WERI-Rb-1 (cell line): ENCODE data around the gene NCS1.
A peak's percentile ranks its signal among the peaks of the same experiment; 100 is the strongest.
"Not testable (repeated sequence)": the region's sequence is repeated elsewhere in the genome, so short reads cannot be mapped to it uniquely, and the experiment has no call there.

Experiments
- DNase-seq: peaks from one replicate; pipeline ENCODE4 v3.0.0-alpha.2; 2020
- H3K27ac ChIP-seq: fragments of 250-450 bp; sonication (Bioruptor Pico); 2 replicates; pipeline ENCODE4 v1.5.1; 2020; ENCODE audit warnings: mild to moderate bottlenecking, moderate library complexity
- H3K27me3 ChIP-seq: fragments of 250-450 bp; sonication (Bioruptor Pico); 2 replicates; pipeline ENCODE4 v1.5.1; 2021; ENCODE audit warnings: mild to moderate bottlenecking, low read depth, moderate library complexity; ENCODE audit not compliant: insufficient read depth, severe bottlenecking
- H3K36me3 ChIP-seq: fragments of 250-450 bp; sonication (Bioruptor Pico); 2 replicates; pipeline ENCODE4 v1.5.1; 2020; ENCODE audit warnings: mild to moderate bottlenecking, moderate library complexity
- H3K4me3 ChIP-seq: 2 replicates; pipeline ENCODE4 v1.5.1; 2011; ENCODE audit warnings: low read depth, mild to moderate bottlenecking, control low read depth, low read length
- H3K9me3 ChIP-seq: fragments of 250-450 bp; sonication (Bioruptor Pico); 2 replicates; pipeline ENCODE4 v1.5.1; 2021; ENCODE audit warnings: mild to moderate bottlenecking, moderate library complexity; ENCODE audit not compliant: severe bottlenecking
- TF ChIP-seq, protein P1 (sequence below): IDR thresholded peaks from 2 replicates; pipeline ENCODE4 v1.5.1; 2011; ENCODE audit warnings: low read depth, mild to moderate bottlenecking, control low read depth, inconsistent platforms, low read length

The NCS1 gene

DNA sequence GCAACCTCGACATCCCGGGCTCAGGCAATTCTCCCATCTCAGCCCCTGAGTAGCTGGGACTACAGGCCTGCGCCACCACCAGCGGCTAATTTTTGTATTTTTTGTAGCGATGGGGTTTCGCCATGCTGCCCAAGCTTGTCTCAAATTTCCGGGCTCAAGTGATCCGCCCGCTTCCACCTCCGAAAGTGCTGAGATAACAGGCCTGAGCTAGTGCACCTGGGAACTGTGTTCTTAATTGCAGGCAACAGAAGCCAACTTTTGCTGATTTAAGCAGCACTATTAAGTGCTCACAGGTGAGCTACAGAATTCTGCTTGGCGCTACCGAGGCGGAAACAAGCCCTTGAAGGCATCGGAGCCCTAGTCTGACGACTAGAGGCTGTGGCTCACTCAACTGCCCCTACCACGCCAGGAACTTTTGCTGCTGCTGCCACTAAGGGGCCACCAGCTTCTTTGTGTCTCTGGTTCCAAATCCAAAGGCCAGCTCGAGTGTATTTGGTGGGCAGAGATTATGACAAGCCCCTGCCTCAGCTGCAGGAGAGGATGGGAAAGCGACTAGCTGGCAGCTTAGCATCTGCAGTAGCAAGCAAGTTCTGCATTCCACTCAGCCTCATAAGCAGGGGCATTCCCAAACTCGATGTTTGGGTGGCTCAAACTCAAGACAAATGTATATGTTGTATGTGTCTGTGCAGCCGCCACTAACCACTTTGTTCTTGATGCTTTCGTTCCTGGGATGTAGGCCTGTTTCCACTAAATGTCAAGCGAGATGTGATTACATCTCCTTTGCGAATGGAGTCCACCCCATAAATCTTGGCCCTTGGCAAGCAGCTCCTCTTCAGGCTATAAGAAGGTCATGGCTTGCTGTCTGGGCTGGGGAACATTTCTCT lies 82.8 kb downstream of the NCS1 start:
- no peak overlapping the region for H3K4me3 ChIP-seq
- DNase-seq: no peak
- H3K27me3 ChIP-seq: no peaks in the 10 kb centered on the region
- TF ChIP-seq, protein P1, sequence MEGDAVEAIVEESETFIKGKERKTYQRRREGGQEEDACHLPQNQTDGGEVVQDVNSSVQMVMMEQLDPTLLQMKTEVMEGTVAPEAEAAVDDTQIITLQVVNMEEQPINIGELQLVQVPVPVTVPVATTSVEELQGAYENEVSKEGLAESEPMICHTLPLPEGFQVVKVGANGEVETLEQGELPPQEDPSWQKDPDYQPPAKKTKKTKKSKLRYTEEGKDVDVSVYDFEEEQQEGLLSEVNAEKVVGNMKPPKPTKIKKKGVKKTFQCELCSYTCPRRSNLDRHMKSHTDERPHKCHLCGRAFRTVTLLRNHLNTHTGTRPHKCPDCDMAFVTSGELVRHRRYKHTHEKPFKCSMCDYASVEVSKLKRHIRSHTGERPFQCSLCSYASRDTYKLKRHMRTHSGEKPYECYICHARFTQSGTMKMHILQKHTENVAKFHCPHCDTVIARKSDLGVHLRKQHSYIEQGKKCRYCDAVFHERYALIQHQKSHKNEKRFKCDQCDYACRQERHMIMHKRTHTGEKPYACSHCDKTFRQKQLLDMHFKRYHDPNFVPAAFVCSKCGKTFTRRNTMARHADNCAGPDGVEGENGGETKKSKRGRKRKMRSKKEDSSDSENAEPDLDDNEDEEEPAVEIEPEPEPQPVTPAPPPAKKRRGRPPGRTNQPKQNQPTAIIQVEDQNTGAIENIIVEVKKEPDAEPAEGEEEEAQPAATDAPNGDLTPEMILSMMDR: no peak
- H3K36me3 ChIP-seq: no peaks in the 10 kb centered on the region
- no peaks in the 10 kb centered on the region for H3K9me3 ChIP-seq
- H3K27ac ChIP-seq: no peak overlapping the region

DNA sequence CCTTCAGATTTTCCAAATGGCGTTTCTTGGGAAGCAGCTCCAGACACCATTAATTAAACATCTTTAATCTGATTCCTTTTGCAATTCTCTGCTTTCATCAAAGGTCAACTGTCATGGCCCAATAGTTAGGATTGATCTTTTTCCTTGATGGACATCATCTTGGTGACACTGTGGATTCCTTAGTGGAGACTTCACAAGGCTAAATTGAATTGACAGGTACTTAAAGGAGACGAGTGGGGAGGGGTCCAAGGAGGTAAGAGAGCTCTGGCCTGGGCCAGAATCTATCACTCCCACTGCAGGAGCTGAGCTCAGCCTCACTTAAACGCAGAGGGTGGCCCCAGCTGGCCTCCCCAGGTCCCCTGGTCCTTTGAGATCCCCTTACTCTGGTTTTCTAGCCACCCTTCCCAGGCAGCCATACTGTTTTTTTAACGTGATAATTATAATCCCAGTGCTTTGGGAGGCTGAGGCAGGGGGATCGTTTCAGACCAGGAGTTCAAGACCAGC lies 83.5 kb downstream of the NCS1 start:
- no peaks in the 10 kb centered on the region for H3K27me3 ChIP-seq
- TF ChIP-seq, protein P1: no peak
- no peak for DNase-seq
- H3K9me3 ChIP-seq: no peaks in the 10 kb centered on the region
- H3K36me3 ChIP-seq: no peaks in the 10 kb centered on the region
- no peak overlapping the region for H3K27ac ChIP-seq
- H3K4me3 ChIP-seq: no peak overlapping the region

GRCh38 chr9:130256644-130257043 lies 84.4 kb downstream of the NCS1 start:
- Histone ChIP-seq H3K27ac (no peak overlapping the region), H3K4me3 (no peak overlapping the region), H3K9me3 (no peaks in the 10 kb centered on the region), H3K27me3 (no peaks in the 10 kb centered on the region), H3K36me3 (no peaks in the 10 kb centered on the region)
- TF ChIP-seq, protein P1: no peak
- DNase-seq: no peak

DNA sequence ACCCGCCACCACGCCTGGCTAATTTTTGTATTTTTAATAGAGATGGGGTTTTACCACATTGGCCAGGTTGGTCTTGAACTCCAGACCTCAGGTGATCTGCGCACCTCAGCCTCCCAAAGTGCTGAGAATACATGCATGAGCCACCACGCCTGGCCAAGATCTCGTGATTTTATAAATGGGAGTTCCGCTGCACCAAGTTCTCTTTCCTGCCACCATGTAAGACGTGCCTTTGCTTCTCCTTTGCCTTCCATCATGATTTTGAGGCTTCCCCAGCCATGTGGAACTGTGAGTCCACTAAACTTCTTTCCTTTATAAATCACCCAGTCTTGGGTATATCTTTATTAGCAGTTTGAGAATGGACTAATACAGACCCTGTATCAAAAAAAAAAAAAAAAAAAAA lies 85.9 kb downstream of the NCS1 start:
- not testable (repeated sequence) for H3K9me3 ChIP-seq, H3K4me3 ChIP-seq, H3K27ac ChIP-seq, H3K36me3 ChIP-seq, H3K27me3 ChIP-seq
- DNase-seq: peak; percentile 2

GRCh38 chr9:130259044-130259443 lies 86.8 kb downstream of the NCS1 start:
- Histone ChIP-seq H3K4me3 (no peak overlapping the region), H3K36me3 (no peaks in the 10 kb centered on the region), H3K9me3 (no peaks in the 10 kb centered on the region), H3K27ac (no peak overlapping the region), H3K27me3 (no peaks in the 10 kb centered on the region)
- TF ChIP-seq, protein P1: no peak
- no peak for DNase-seq

- DNase-seq: no peak
- peaks cover 6% of the 10 kb centered on the region for H3K27me3 ChIP-seq
- TF ChIP-seq, protein P1: no peak
Observed at GRCh38 chr9:130260816-130261765, 88.9 kb downstream of the NCS1 start.

More at GRCh38 chr9:130260816-130261765, 88.9 kb downstream of the NCS1 start:
- H3K9me3 ChIP-seq: no peaks in the 10 kb centered on the region
- no peaks in the 10 kb centered on the region for H3K36me3 ChIP-seq
- no peak overlapping the region for H3K27ac ChIP-seq
- no peak overlapping the region for H3K4me3 ChIP-seq
